ENCODE results near the gene TUBA4A. TPM values are rescaled to one million over a fixed set of nuclear protein-coding genes. Genes with fewer than 3 reads are reported as not detected.

Gene TUBA4A
- total and polyA plus RNA-seq, 2 of the 8 experiments (the other 6 are each of a cell fraction or from before 2014, with no cell fraction given): 67.3 to 172 TPM

- Histone ChIP-seq H2BK5ac (ENCODE audit: low read depth, low read length) (peak overlapping the region; percentile 66; the same call in 1 of the 2 replicates), H3K4ac (replicated peaks; ENCODE audit: insufficient read length, low read depth, low read length) (no peak overlapping the region), H3K9me3 (ENCODE audit: insufficient read depth in 2 of 2, low read depth in 1 of 2, low read length in 1 of 2) (no peaks in the 10 kb centered on the region), H2AFZ (ENCODE audit: low read length) (no peak overlapping the region), H3K79me1 (ENCODE audit: low read depth, low read length) (no peaks in the 10 kb centered on the region; the same call in 1 of the 2 replicates), H4K91ac (replicated peaks; ENCODE audit: insufficient read length, low read length) (no peak overlapping the region), H3K4me3 (ENCODE audit: extremely low read depth in 1 of 4, insufficient read depth in 2 of 4, low read depth in 3 of 4, low read length in 4 of 4) (peak overlapping the region; percentile 45 to 75 (median 52)), H3K4me2 (ENCODE audit: insufficient read depth in 1 of 2, low read depth in 2 of 2, low read length in 2 of 2) (peak overlapping the region; percentile 73 to 87), H4K5ac (ENCODE audit: insufficient read length, low read depth, low read length) (peak overlapping the region; percentile 41), H3K14ac (ENCODE audit: insufficient read length) (no peak overlapping the region), H2BK120ac (replicated peaks; ENCODE audit: low read depth, low read length) (no peak overlapping the region), H3K23ac (ENCODE audit: insufficient read length) (no peak overlapping the region), H3K27ac (ENCODE audit: low read depth, low read length) (peak overlapping the region; percentile 66; the same call in 1 of the 2 replicates), H4K8ac (ENCODE audit: extremely low read depth, insufficient read depth, low read length) (no peak overlapping the region; the same call in 1 of the 2 replicates), H2AK5ac (ENCODE audit: low read depth, low read length) (no peak overlapping the region; the same call in 1 of the 2 replicates), H3K27me3 (replicated peaks in 1 of 4; ENCODE audit: control insufficient read depth in 3 of 4, extremely low read depth in 1 of 4, insufficient read depth in 3 of 4, low read length in 3 of 4) (no peaks in the 10 kb centered on the region; a peak in 1 of 7 replicates), H2BK20ac (ENCODE audit: low read length) (no peak overlapping the region), H3K36me3 (ENCODE audit: control insufficient read depth in 2 of 4, insufficient read depth in 4 of 4, low read length in 3 of 4) (peaks cover 0 to 4% (median under 1%) of the 10 kb centered on the region in 4 experiments; a peak in 2 of 8 replicates), H3K79me2 (ENCODE audit: control insufficient read depth in 1 of 2, insufficient read depth in 2 of 2, low read length in 2 of 2) (no peaks in the 10 kb centered on the region), H2BK12ac (ENCODE audit: low read depth, low read length) (no peak overlapping the region), H3K56ac (replicated peaks; ENCODE audit: insufficient read length, low read depth, low read length) (no peak overlapping the region), H3K4me1 (replicated peaks in 1 of 4; ENCODE audit: control insufficient read depth in 3 of 4, insufficient read depth in 4 of 4, low read length in 3 of 4) (peaks cover 9 to 23% (median 14%) of the 10 kb centered on the region in 4 experiments), H4K20me1 (replicated peaks in 1 of 2; ENCODE audit: control insufficient read depth in 1 of 2, insufficient read depth in 2 of 2, low read length in 2 of 2) (no peaks in the 10 kb centered on the region), H3K23me2 (ENCODE audit: low read depth, low read length) (peaks cover 8% of the 10 kb centered on the region; the same call in 1 of the 2 replicates), H2BK15ac (ENCODE audit: low read length) (peak overlapping the region; percentile 19; the same call in 1 of the 2 replicates), H3K18ac (ENCODE audit: extremely low read depth, low read length) (peak overlapping the region; percentile 87; the same call in 1 of the 2 replicates), H3K9ac (replicated peaks in 1 of 4; ENCODE audit: extremely low read depth in 1 of 4, low read depth in 3 of 4, low read length in 3 of 4) (peak overlapping the region in 3 of 4 experiments; percentile 38 to 49 (median 41); a peak in 3 of 7 replicates)
- DNase-seq (ENCODE audit: low read depth in 1 of 2, low spot score in 2 of 2) (no peak), FAIRE-seq (peak; percentile 24)
- WGBS, 2 experiments (ENCODE audit: extremely low coverage in 1 of 2, insufficient coverage in 1 of 2, insufficient read length in 1 of 2, insufficient replicate concordance in 2 of 2, low coverage in 1 of 2, low lambda C conversion rate in 2 of 2, missing lambda C conversion rate in 1 of 2): 36% methylated on average over 9 of the region's 9 CpGs; no CpG with 5 or more reads in 1 of the 2 experiments
- CTCF ChIA-PET (ENCODE audit: partially characterized antibody): interaction anchor here (0.6 to 12.1 kb wide), 24 partner anchors 12 to 1522 kb away, joined by 3 to 220 read pairs (median 4); partner anchors contain the start of genes ABCB6, GLB1L, STK16 and TUBA4A
- TF ChIP-seq SIN3A (conservative IDR thresholded peaks at IDR 0.05 in 1 of 2, IDR thresholded peaks at IDR 0.05 in 1 of 2; ENCODE audit: low read depth in 1 of 2, low read length in 2 of 2): no peak
- no peak for TF ChIP-seq FOSL1 (IDR thresholded peaks at IDR 0.05; ENCODE audit: insufficient read depth, low read depth, low read length)
- TF ChIP-seq, protein P1, sequence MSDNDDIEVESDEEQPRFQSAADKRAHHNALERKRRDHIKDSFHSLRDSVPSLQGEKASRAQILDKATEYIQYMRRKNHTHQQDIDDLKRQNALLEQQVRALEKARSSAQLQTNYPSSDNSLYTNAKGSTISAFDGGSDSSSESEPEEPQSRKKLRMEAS (IDR thresholded peaks at IDR 0.05): no peak
- TF ChIP-seq HDAC6 (IDR thresholded peaks at IDR 0.05; ENCODE audit: low read depth, low read length): no peak
- no peak for TF ChIP-seq SIRT6 (IDR thresholded peaks at IDR 0.05; ENCODE audit: low read length)
- peak; percentile 35; the same call in 1 of the 2 replicates for TF ChIP-seq PHF8 (conservative IDR thresholded peaks at IDR 0.05; ENCODE audit: low read depth, low read length)
- POLR2A ChIA-PET (ENCODE audit: partially characterized antibody): interaction anchor here (0.7 to 4.5 kb wide), 13 partner anchors 12 to 103 kb away, joined by 3 to 33 read pairs (median 4); partner anchors contain the start of genes ABCB6, ATG9A, GLB1L and PTPRN
Observed at GRCh38 chr2:219278655-219279150, 25.0 kb upstream of the TUBA4A start.

Data from H1 (cell line).